Breast epithelium (tissue), 4 donors: ENCODE measurements around the gene CALHM6. TPM values are rescaled to one million over a fixed set of nuclear protein-coding genes. Genes with fewer than 3 reads are reported as not detected.
"Not testable (repeated sequence)": the region's sequence is repeated elsewhere in the genome, so short reads cannot be mapped to it uniquely, and the experiment has no call there.

Source experiments
- DNase-seq, 2 donors: peaks; one replicate each; pipeline ENCODE4 v3.0.0-alpha.2; 2019; ENCODE audit warnings: low spot score in 2 of 2
- H3K27ac ChIP-seq, 2 donors: fragments of 200-600 bp; sonication (generic) in 1 of 2; one replicate each; pipeline ENCODE4 v1.5.1; 2016 to 2019; ENCODE audit warnings: mild to moderate bottlenecking in 1 of 2
- H3K27me3 ChIP-seq, 2 donors: fragments of 200-600 bp; sonication (generic) in 1 of 2; one replicate each; pipeline versions ENCODE4 v1.5.1 to v1.6.0; 2017 to 2019; ENCODE audit warnings: control low read depth in 1 of 2, mild to moderate bottlenecking in 1 of 2
- H3K36me3 ChIP-seq: fragments of 200-600 bp; one replicate; pipeline ENCODE4 v1.5.1; 2019
- H3K4me1 ChIP-seq, 2 donors: fragments of 200-600 bp; sonication (generic); one replicate each; pipeline ENCODE4 v1.5.1; 2016 to 2019; ENCODE audit warnings: control low read depth in 1 of 2
- H3K4me3 ChIP-seq, 3 donors: fragments of 200-600 bp; sonication (generic); 1 replicate in 2 of 3; 2 replicates in 1 of 3; pipeline ENCODE4 v1.5.1; 2016 to 2019; ENCODE audit warnings: mild to moderate bottlenecking in 3 of 3, moderate library complexity in 2 of 3
- H3K9me3 ChIP-seq, 2 donors: fragments of 200-600 bp; sonication (generic) in 1 of 2; one replicate each; pipeline ENCODE4 v1.5.1; 2016 to 2019; ENCODE audit warnings: control low read depth in 1 of 2
- CTCF ChIP-seq, 3 donors: fragments of 450-650 bp; IDR thresholded peaks; one replicate each; pipeline ENCODE4 v1.5.1; 2016 to 2017; ENCODE audit warnings: antibody characterized with exemption in 3 of 3, mild to moderate bottlenecking in 3 of 3, moderate library complexity in 3 of 3
- POLR2A ChIP-seq: fragments of 450-650 bp; IDR thresholded peaks from one replicate; pipeline ENCODE4 v1.6.1; 2016; ENCODE audit warnings: antibody characterized with exemption, mild to moderate bottlenecking, moderate library complexity
- POLR2AphosphoS5 ChIP-seq, 3 donors: sonication (generic); formaldehyde crosslinking; IDR thresholded peaks; one replicate each; pipeline ENCODE4 v1.6.1; 2017; ENCODE audit warnings: antibody characterized with exemption in 3 of 3
- intact Hi-C: fragments of 100-400 bp; cut with DNase I; formaldehyde crosslinking; loops from one replicate; pipeline ENCODE4 v1.15.1; 2023; ENCODE audit warnings: low total_unique reads
- total RNA-seq, 3 donors: library from RNA; depleted of rRNA; stranded (reverse); fragments of >200 nt; gene quantifications; one replicate each; pipeline ENCODE4 v1.1.0, GENCODE V29; 2016

Gene CALHM6
- total RNA-seq, 3 donors from 2014 or later, result 2.3 to 9.1 (median 8.3) TPM

- no peak overlapping the region for H3K4me3 ChIP-seq
- H3K27me3 ChIP-seq, result no peaks in the 10 kb centered on the region
- no peaks in the 10 kb centered on the region for H3K9me3 ChIP-seq
- no peak for TF ChIP-seq POLR2AphosphoS5 (IDR thresholded peaks at IDR 0.05)
- TF ChIP-seq CTCF (IDR thresholded peaks at IDR 0.05), result no peak
- TF ChIP-seq POLR2A, result no peak
- no peak overlapping the region for H3K27ac ChIP-seq
- DNase-seq, result no peak
- intact Hi-C loops, result no loop called here
- no peaks in the 10 kb centered on the region for H3K4me1 ChIP-seq
- no peaks in the 10 kb centered on the region for H3K36me3 ChIP-seq
Measured at GRCh38 chr6:116491610-116492330, 30.6 kb downstream of the CALHM6 start.

GRCh38 chr6:116492331-116493067 is 31.3 kb downstream of the CALHM6 start:
- Histone ChIP-seq H3K27me3 (no peaks in the 10 kb centered on the region), H3K9me3 (no peaks in the 10 kb centered on the region), H3K4me3 (no peak overlapping the region), H3K36me3 (no peaks in the 10 kb centered on the region), H3K27ac (no peak overlapping the region), H3K4me1 (no peaks in the 10 kb centered on the region)
- intact Hi-C loops, result no loop called here
- no peak for DNase-seq
- TF ChIP-seq POLR2A (no peak), CTCF (IDR thresholded peaks at IDR 0.05) (no peak), POLR2AphosphoS5 (IDR thresholded peaks at IDR 0.05) (no peak)

GRCh38 chr6:116495161-116495560 is 34.0 kb downstream of the CALHM6 start:
- H3K9me3 ChIP-seq, H3K4me1 ChIP-seq, H3K4me3 ChIP-seq, intact Hi-C loops, H3K27me3 ChIP-seq, DNase-seq, H3K27ac ChIP-seq, H3K36me3 ChIP-seq: not testable (repeated sequence)

GRCh38 chr6:116497113-116497676 is 36.0 kb downstream of the CALHM6 start:
- DNase-seq, result no peak
- Histone ChIP-seq H3K4me1 (no peaks in the 10 kb centered on the region), H3K9me3 (no peaks in the 10 kb centered on the region), H3K27me3 (no peaks in the 10 kb centered on the region), H3K27ac (no peak overlapping the region), H3K36me3 (no peaks in the 10 kb centered on the region), H3K4me3 (no peak overlapping the region)
- TF ChIP-seq POLR2A (no peak), POLR2AphosphoS5 (IDR thresholded peaks at IDR 0.05) (no peak)
- intact Hi-C loops, result no loop called here

- no peak for DNase-seq
- no peak for TF ChIP-seq POLR2AphosphoS5 (IDR thresholded peaks at IDR 0.05)
- intact Hi-C loops, result no loop called here
- Histone ChIP-seq H3K4me1 (no peaks in the 10 kb centered on the region), H3K36me3 (no peaks in the 10 kb centered on the region), H3K4me3 (no peak overlapping the region), H3K27ac (no peak overlapping the region), H3K9me3 (no peaks in the 10 kb centered on the region), H3K27me3 (no peaks in the 10 kb centered on the region)
Measured at GRCh38 chr6:116500969-116501433, 39.8 kb downstream of the CALHM6 start.

GRCh38 chr6:116507324-116507723 is 46.1 kb downstream of the CALHM6 start:
- no peaks in the 10 kb centered on the region for H3K4me1 ChIP-seq
- no peaks in the 10 kb centered on the region for H3K36me3 ChIP-seq
- H3K9me3 ChIP-seq, result no peaks in the 10 kb centered on the region
- no peak for DNase-seq
- intact Hi-C loops, result no loop called here
- no peaks in the 10 kb centered on the region for H3K27me3 ChIP-seq
- H3K4me3 ChIP-seq, result no peak overlapping the region
- H3K27ac ChIP-seq, result no peak overlapping the region
- TF ChIP-seq CTCF (IDR thresholded peaks at IDR 0.05), result no peak
- no peak for TF ChIP-seq POLR2AphosphoS5 (IDR thresholded peaks at IDR 0.05)
- no peak for TF ChIP-seq POLR2A
